ENCODE results near the gene MRPS2. TPM values are rescaled to one million over a fixed set of nuclear protein-coding genes. Genes with fewer than 3 reads are reported as not detected.
"Not testable (repeated sequence)": the region's sequence is repeated elsewhere in the genome, so short reads cannot be mapped to it uniquely, and the experiment has no call there.

The MRPS2 gene
- total RNA-seq, 5 donors from 2014 or later (not counting 1 experiment from before 2014, with no cell fraction given) = 17.7 to 36.6 (median 32.8) TPM

GRCh38 chr9:135543262-135543894 lies 42.9 kb downstream of the MRPS2 start:
- CTCF ChIA-PET; H3K36me3 Mint-ChIP-seq; H3K9me3 ChIP-seq; H3K36me3 ChIP-seq (ENCODE audit: control insufficient read depth in 2 of 2, extremely low read depth in 1 of 2, insufficient read depth in 1 of 2, low read length in 1 of 2); ATAC-seq (replicated peaks in 1 of 4); H3K4me1 Mint-ChIP-seq; H3K4me3 ChIP-seq (ENCODE audit: control insufficient read depth in 1 of 2, extremely low read depth in 1 of 2, low read length in 1 of 2); H3K27ac Mint-ChIP-seq; H3K27ac ChIP-seq (ENCODE audit: low read length); H3K4me3 Mint-ChIP-seq; POLR2A ChIA-PET; DNase-seq; H3K4me1 ChIP-seq (ENCODE audit: control insufficient read depth in 1 of 2, extremely low read depth in 1 of 2, insufficient read depth in 2 of 2, low read length in 2 of 2); H3K9me3 Mint-ChIP-seq: not testable (repeated sequence)
- WGBS (ENCODE audit: insufficient coverage) = 54% methylated on average over 6 of the region's 8 CpGs
- peaks cover 13 to 33% of the 10 kb centered on the region in 2 donors for H3K27me3 Mint-ChIP-seq
- H3K27me3 ChIP-seq (replicated peaks in 1 of 2; ENCODE audit: control insufficient read depth in 2 of 2, extremely low read depth in 1 of 2, insufficient read depth in 2 of 2, low read length in 1 of 2) = peaks cover 0 to 19% of the 10 kb centered on the region in 2 experiments

GRCh38 chr9:135544981-135545635 lies 44.6 kb downstream of the MRPS2 start:
- Histone ChIP-seq H3K27ac (ENCODE audit: low read length) (no peak overlapping the region), H3K27me3 (replicated peaks in 1 of 2; ENCODE audit: control insufficient read depth in 2 of 2, extremely low read depth in 1 of 2, insufficient read depth in 2 of 2, low read length in 1 of 2) (peaks cover 0 to 19% of the 10 kb centered on the region in 2 experiments), H3K9me3 (no peaks in the 10 kb centered on the region), H3K4me3 (ENCODE audit: control insufficient read depth in 1 of 2, extremely low read depth in 1 of 2, low read length in 1 of 2) (no peak overlapping the region), H3K4me1 (ENCODE audit: control insufficient read depth in 1 of 2, extremely low read depth in 1 of 2, insufficient read depth in 2 of 2, low read length in 2 of 2) (no peaks in the 10 kb centered on the region), H3K36me3 (ENCODE audit: control insufficient read depth in 2 of 2, extremely low read depth in 1 of 2, insufficient read depth in 1 of 2, low read length in 1 of 2) (no peaks in the 10 kb centered on the region)
- ATAC-seq (replicated peaks in 1 of 4) = no peak
- Mint-ChIP-seq H3K27me3 (peaks cover 9 to 20% of the 10 kb centered on the region in 2 donors), H3K9me3 (no peaks in the 10 kb centered on the region), H3K4me3 (no peak overlapping the region), H3K4me1 (no peaks in the 10 kb centered on the region), H3K36me3 (no peaks in the 10 kb centered on the region), H3K27ac (no peak overlapping the region)
- POLR2A ChIA-PET = no interaction called here
- CTCF ChIA-PET = no interaction called here
- 86% methylated on average over 3 of the region's 18 CpGs for WGBS (ENCODE audit: insufficient coverage)
- no peak for DNase-seq

GRCh38 chr9:135545646-135546176 lies 45.2 kb downstream of the MRPS2 start, which contains the start of gene OBP2A:
Gene OBP2A (plus strand): TSS chr9:135546126. CDS start chr9:135546181, 55 bp downstream.
- CTCF ChIA-PET; H3K9me3 Mint-ChIP-seq; H3K36me3 ChIP-seq (ENCODE audit: control insufficient read depth in 2 of 2, extremely low read depth in 1 of 2, insufficient read depth in 1 of 2, low read length in 1 of 2): not testable (repeated sequence)

GRCh38 chr9:135546792-135547617 lies 46.5 kb downstream of the MRPS2 start:
- H3K4me3 Mint-ChIP-seq; POLR2A ChIA-PET; H3K4me1 ChIP-seq (ENCODE audit: control insufficient read depth in 1 of 2, extremely low read depth in 1 of 2, insufficient read depth in 2 of 2, low read length in 2 of 2); ATAC-seq (replicated peaks in 1 of 4); H3K27ac Mint-ChIP-seq; H3K36me3 ChIP-seq (ENCODE audit: control insufficient read depth in 2 of 2, extremely low read depth in 1 of 2, insufficient read depth in 1 of 2, low read length in 1 of 2); CTCF ChIA-PET; H3K27ac ChIP-seq (ENCODE audit: low read length); H3K4me1 Mint-ChIP-seq; H3K9me3 Mint-ChIP-seq; H3K9me3 ChIP-seq; H3K36me3 Mint-ChIP-seq; H3K4me3 ChIP-seq (ENCODE audit: control insufficient read depth in 1 of 2, extremely low read depth in 1 of 2, low read length in 1 of 2); DNase-seq: not testable (repeated sequence)
- H3K27me3 ChIP-seq (replicated peaks in 1 of 2; ENCODE audit: control insufficient read depth in 2 of 2, extremely low read depth in 1 of 2, insufficient read depth in 2 of 2, low read length in 1 of 2) = peaks cover 0 to 33% of the 10 kb centered on the region in 2 experiments
- 70% methylated on average over 11 of the region's 21 CpGs for WGBS (ENCODE audit: insufficient coverage)
- peaks cover 6 to 22% of the 10 kb centered on the region in 2 donors for H3K27me3 Mint-ChIP-seq

More at GRCh38 chr9:135545646-135546176, 45.2 kb downstream of the MRPS2 start, which contains the start of gene OBP2A:
- H3K4me1 Mint-ChIP-seq; H3K4me1 ChIP-seq (ENCODE audit: control insufficient read depth in 1 of 2, extremely low read depth in 1 of 2, insufficient read depth in 2 of 2, low read length in 2 of 2); H3K4me3 ChIP-seq (ENCODE audit: control insufficient read depth in 1 of 2, extremely low read depth in 1 of 2, low read length in 1 of 2); DNase-seq; H3K4me3 Mint-ChIP-seq; H3K9me3 ChIP-seq; H3K27ac ChIP-seq (ENCODE audit: low read length); POLR2A ChIA-PET; ATAC-seq (replicated peaks in 1 of 4); H3K27ac Mint-ChIP-seq; H3K36me3 Mint-ChIP-seq: not testable (repeated sequence)
- peaks cover 6 to 20% of the 10 kb centered on the region in 2 donors for H3K27me3 Mint-ChIP-seq
- H3K27me3 ChIP-seq (replicated peaks in 1 of 2; ENCODE audit: control insufficient read depth in 2 of 2, extremely low read depth in 1 of 2, insufficient read depth in 2 of 2, low read length in 1 of 2) = peaks cover 0 to 24% of the 10 kb centered on the region in 2 experiments
- 70% methylated on average over 5 of the region's 19 CpGs for WGBS (ENCODE audit: insufficient coverage)

GRCh38 chr9:135547756-135548736 lies 47.6 kb downstream of the MRPS2 start:
- ChIA-PET CTCF (no interaction called here), POLR2A (no interaction called here)
- WGBS (ENCODE audit: insufficient coverage) = 81% methylated on average over 23 of the region's 28 CpGs
- no peak overlapping the region for H3K4me3 ChIP-seq (ENCODE audit: control insufficient read depth in 1 of 2, extremely low read depth in 1 of 2, low read length in 1 of 2)
- H3K4me1 ChIP-seq (ENCODE audit: control insufficient read depth in 1 of 2, extremely low read depth in 1 of 2, insufficient read depth in 2 of 2, low read length in 2 of 2) = no peaks in the 10 kb centered on the region
- H3K9me3 ChIP-seq = no peaks in the 10 kb centered on the region
- no peak for DNase-seq
- Mint-ChIP-seq H3K36me3 (no peaks in the 10 kb centered on the region), H3K4me3 (no peak overlapping the region), H3K27ac (no peak overlapping the region), H3K27me3 (peaks cover 3 to 19% of the 10 kb centered on the region in 2 donors), H3K9me3 (no peaks in the 10 kb centered on the region), H3K4me1 (no peaks in the 10 kb centered on the region)
- H3K27me3 ChIP-seq (replicated peaks in 1 of 2; ENCODE audit: control insufficient read depth in 2 of 2, extremely low read depth in 1 of 2, insufficient read depth in 2 of 2, low read length in 1 of 2) = peaks cover 0 to 33% of the 10 kb centered on the region in 2 experiments
- H3K36me3 ChIP-seq (ENCODE audit: control insufficient read depth in 2 of 2, extremely low read depth in 1 of 2, insufficient read depth in 1 of 2, low read length in 1 of 2) = no peaks in the 10 kb centered on the region
- H3K27ac ChIP-seq (ENCODE audit: low read length) = no peak overlapping the region
- no peak for ATAC-seq (replicated peaks in 1 of 4)

All from T-cell (primary cell).